ENCODE measurements around the gene MOB3C.

GRCh38 chr1:46639547-46639946 lies 22.9 kb upstream of the MOB3C start:
- TF ChIP-seq PATZ1 (CRISPR knock-in tag; IDR thresholded peaks at IDR 0.05; ENCODE audit: borderline replicate concordance) = no peak
- TF ChIP-seq CSDC2 (CRISPR knock-in tag; IDR thresholded peaks at IDR 0.05) = no peak
- no peak for TF ChIP-seq CSRNP3 (CRISPR knock-in tag; IDR thresholded peaks at IDR 0.05)
- TF ChIP-seq BACH2 (CRISPR knock-in tag; IDR thresholded peaks at IDR 0.05; ENCODE audit: borderline replicate concordance) = no peak
- no peak for TF ChIP-seq CREB5 (CRISPR knock-in tag; IDR thresholded peaks at IDR 0.05; ENCODE audit: low read depth)
- no peak for TF ChIP-seq GLIS3 (CRISPR knock-in tag; IDR thresholded peaks at IDR 0.05)
- TF ChIP-seq RARB (CRISPR knock-in tag; IDR thresholded peaks at IDR 0.05) = no peak
- no peak for TF ChIP-seq TSHZ2 (CRISPR knock-in tag; IDR thresholded peaks at IDR 0.05)
- TF ChIP-seq ISL1 (CRISPR knock-in tag; IDR thresholded peaks at IDR 0.05) = no peak
- TF ChIP-seq ZNF8 (CRISPR knock-in tag; IDR thresholded peaks at IDR 0.05) = no peak
- no peak for TF ChIP-seq ZFP30 (CRISPR knock-in tag; IDR thresholded peaks at IDR 0.05)
